K562 (cell line): Measurements from ENCODE around the gene IGF1R.

Source experiments
- JUN ChIP-seq, 2 experiments: sonication (generic) in 1 of 2; formaldehyde crosslinking in 1 of 2; IDR thresholded peaks; 2 replicates each; pipeline versions ENCODE4 v1.6.1 to v1.8.0; 2012 to 2022; ENCODE audit warnings: borderline replicate concordance in 2 of 2, mild to moderate bottlenecking in 2 of 2, improper control_type of control experiment in 1 of 2, low read depth in 1 of 2, low read length in 1 of 2, missing genetic modification reagents in 1 of 2
- MXI1 ChIP-seq: IDR thresholded peaks from 2 replicates; pipeline ENCODE4 v1.6.1; 2011; ENCODE audit warnings: low read depth, mild to moderate bottlenecking, improper control_type of control experiment, low read length
- NELFE ChIP-seq: IDR thresholded peaks from 2 replicates; pipeline ENCODE4 v1.6.1; 2011; ENCODE audit warnings: mild to moderate bottlenecking; ENCODE audit not compliant: insufficient read depth, insufficient read length
- RBM34 ChIP-seq: fragments of 200-400 bp; formaldehyde crosslinking; IDR thresholded peaks from 2 replicates; pipeline ENCODE4 v1.6.1; 2018; ENCODE audit warnings: low read length, borderline replicate concordance; ENCODE audit not compliant: insufficient read depth
- TF ChIP-seq, protein P1 (sequence below): sonication (generic); formaldehyde crosslinking; IDR thresholded peaks from 2 replicates; pipeline ENCODE4 v1.8.0; 2023; ENCODE audit warnings: missing genetic modification reagents, mild to moderate bottlenecking, borderline replicate concordance
- TF ChIP-seq, protein P2 (sequence below), 3 experiments: IDR thresholded peaks in 2 of 3; conservative IDR thresholded peaks in 1 of 3; 2 replicates each; pipeline ENCODE4 v1.5.1; 2011 to 2012; ENCODE audit warnings: low read length in 3 of 3, mild to moderate bottlenecking in 3 of 3, control low read depth in 2 of 3, improper control_type of control experiment in 1 of 3, inconsistent platforms in 1 of 3, low read depth in 1 of 3, mixed read lengths in 1 of 3, moderate library complexity in 1 of 3; ENCODE audit not compliant: insufficient read depth in 2 of 3
- TF ChIP-seq, protein P3 (sequence below): fragments of 450-650 bp; IDR thresholded peaks from 2 replicates; pipeline ENCODE4 v1.6.1; 2016; ENCODE audit warnings: mild to moderate bottlenecking, moderate library complexity
- TF ChIP-seq, protein P4 (sequence below), 2 experiments: fragments of 450-650 bp in 1 of 2; sonication (generic) in 1 of 2; formaldehyde crosslinking in 1 of 2; IDR thresholded peaks in 1 of 2; conservative IDR thresholded peaks in 1 of 2; 2 replicates each; pipeline versions ENCODE4 v1.6.1 to v1.8.1; 2016 to 2023; ENCODE audit warnings: mild to moderate bottlenecking in 2 of 2, moderate library complexity in 2 of 2, inconsistent platforms in 1 of 2, missing genetic modification reagents in 1 of 2

GRCh38 chr15:98621021-98621420, 27.3 kb upstream of the IGF1R start:
- TF ChIP-seq MXI1 (no peak), JUN (IDR thresholded peaks at IDR 0.05; ENCODE audit: borderline replicate concordance, low read depth, low read length) (no peak), JUN (CRISPR knock-in tag; IDR thresholded peaks at IDR 0.05; ENCODE audit: borderline replicate concordance) (no peak), RBM34 (no peak), NELFE (no peak)
- TF ChIP-seq, protein P1, sequence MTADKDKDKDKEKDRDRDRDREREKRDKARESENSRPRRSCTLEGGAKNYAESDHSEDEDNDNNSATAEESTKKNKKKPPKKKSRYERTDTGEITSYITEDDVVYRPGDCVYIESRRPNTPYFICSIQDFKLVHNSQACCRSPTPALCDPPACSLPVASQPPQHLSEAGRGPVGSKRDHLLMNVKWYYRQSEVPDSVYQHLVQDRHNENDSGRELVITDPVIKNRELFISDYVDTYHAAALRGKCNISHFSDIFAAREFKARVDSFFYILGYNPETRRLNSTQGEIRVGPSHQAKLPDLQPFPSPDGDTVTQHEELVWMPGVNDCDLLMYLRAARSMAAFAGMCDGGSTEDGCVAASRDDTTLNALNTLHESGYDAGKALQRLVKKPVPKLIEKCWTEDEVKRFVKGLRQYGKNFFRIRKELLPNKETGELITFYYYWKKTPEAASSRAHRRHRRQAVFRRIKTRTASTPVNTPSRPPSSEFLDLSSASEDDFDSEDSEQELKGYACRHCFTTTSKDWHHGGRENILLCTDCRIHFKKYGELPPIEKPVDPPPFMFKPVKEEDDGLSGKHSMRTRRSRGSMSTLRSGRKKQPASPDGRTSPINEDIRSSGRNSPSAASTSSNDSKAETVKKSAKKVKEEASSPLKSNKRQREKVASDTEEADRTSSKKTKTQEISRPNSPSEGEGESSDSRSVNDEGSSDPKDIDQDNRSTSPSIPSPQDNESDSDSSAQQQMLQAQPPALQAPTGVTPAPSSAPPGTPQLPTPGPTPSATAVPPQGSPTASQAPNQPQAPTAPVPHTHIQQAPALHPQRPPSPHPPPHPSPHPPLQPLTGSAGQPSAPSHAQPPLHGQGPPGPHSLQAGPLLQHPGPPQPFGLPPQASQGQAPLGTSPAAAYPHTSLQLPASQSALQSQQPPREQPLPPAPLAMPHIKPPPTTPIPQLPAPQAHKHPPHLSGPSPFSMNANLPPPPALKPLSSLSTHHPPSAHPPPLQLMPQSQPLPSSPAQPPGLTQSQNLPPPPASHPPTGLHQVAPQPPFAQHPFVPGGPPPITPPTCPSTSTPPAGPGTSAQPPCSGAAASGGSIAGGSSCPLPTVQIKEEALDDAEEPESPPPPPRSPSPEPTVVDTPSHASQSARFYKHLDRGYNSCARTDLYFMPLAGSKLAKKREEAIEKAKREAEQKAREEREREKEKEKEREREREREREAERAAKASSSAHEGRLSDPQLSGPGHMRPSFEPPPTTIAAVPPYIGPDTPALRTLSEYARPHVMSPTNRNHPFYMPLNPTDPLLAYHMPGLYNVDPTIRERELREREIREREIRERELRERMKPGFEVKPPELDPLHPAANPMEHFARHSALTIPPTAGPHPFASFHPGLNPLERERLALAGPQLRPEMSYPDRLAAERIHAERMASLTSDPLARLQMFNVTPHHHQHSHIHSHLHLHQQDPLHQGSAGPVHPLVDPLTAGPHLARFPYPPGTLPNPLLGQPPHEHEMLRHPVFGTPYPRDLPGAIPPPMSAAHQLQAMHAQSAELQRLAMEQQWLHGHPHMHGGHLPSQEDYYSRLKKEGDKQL (CRISPR knock-in tag), result no peak
- TF ChIP-seq, protein P2, sequence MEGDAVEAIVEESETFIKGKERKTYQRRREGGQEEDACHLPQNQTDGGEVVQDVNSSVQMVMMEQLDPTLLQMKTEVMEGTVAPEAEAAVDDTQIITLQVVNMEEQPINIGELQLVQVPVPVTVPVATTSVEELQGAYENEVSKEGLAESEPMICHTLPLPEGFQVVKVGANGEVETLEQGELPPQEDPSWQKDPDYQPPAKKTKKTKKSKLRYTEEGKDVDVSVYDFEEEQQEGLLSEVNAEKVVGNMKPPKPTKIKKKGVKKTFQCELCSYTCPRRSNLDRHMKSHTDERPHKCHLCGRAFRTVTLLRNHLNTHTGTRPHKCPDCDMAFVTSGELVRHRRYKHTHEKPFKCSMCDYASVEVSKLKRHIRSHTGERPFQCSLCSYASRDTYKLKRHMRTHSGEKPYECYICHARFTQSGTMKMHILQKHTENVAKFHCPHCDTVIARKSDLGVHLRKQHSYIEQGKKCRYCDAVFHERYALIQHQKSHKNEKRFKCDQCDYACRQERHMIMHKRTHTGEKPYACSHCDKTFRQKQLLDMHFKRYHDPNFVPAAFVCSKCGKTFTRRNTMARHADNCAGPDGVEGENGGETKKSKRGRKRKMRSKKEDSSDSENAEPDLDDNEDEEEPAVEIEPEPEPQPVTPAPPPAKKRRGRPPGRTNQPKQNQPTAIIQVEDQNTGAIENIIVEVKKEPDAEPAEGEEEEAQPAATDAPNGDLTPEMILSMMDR (IDR thresholded peaks at IDR 0.05 in 2 of 3, conservative IDR thresholded peaks at IDR 0.05 in 1 of 3; ENCODE audit: insufficient read depth in 2 of 3, low read depth in 1 of 3, low read length in 3 of 3), result no peak
- TF ChIP-seq, protein P3, sequence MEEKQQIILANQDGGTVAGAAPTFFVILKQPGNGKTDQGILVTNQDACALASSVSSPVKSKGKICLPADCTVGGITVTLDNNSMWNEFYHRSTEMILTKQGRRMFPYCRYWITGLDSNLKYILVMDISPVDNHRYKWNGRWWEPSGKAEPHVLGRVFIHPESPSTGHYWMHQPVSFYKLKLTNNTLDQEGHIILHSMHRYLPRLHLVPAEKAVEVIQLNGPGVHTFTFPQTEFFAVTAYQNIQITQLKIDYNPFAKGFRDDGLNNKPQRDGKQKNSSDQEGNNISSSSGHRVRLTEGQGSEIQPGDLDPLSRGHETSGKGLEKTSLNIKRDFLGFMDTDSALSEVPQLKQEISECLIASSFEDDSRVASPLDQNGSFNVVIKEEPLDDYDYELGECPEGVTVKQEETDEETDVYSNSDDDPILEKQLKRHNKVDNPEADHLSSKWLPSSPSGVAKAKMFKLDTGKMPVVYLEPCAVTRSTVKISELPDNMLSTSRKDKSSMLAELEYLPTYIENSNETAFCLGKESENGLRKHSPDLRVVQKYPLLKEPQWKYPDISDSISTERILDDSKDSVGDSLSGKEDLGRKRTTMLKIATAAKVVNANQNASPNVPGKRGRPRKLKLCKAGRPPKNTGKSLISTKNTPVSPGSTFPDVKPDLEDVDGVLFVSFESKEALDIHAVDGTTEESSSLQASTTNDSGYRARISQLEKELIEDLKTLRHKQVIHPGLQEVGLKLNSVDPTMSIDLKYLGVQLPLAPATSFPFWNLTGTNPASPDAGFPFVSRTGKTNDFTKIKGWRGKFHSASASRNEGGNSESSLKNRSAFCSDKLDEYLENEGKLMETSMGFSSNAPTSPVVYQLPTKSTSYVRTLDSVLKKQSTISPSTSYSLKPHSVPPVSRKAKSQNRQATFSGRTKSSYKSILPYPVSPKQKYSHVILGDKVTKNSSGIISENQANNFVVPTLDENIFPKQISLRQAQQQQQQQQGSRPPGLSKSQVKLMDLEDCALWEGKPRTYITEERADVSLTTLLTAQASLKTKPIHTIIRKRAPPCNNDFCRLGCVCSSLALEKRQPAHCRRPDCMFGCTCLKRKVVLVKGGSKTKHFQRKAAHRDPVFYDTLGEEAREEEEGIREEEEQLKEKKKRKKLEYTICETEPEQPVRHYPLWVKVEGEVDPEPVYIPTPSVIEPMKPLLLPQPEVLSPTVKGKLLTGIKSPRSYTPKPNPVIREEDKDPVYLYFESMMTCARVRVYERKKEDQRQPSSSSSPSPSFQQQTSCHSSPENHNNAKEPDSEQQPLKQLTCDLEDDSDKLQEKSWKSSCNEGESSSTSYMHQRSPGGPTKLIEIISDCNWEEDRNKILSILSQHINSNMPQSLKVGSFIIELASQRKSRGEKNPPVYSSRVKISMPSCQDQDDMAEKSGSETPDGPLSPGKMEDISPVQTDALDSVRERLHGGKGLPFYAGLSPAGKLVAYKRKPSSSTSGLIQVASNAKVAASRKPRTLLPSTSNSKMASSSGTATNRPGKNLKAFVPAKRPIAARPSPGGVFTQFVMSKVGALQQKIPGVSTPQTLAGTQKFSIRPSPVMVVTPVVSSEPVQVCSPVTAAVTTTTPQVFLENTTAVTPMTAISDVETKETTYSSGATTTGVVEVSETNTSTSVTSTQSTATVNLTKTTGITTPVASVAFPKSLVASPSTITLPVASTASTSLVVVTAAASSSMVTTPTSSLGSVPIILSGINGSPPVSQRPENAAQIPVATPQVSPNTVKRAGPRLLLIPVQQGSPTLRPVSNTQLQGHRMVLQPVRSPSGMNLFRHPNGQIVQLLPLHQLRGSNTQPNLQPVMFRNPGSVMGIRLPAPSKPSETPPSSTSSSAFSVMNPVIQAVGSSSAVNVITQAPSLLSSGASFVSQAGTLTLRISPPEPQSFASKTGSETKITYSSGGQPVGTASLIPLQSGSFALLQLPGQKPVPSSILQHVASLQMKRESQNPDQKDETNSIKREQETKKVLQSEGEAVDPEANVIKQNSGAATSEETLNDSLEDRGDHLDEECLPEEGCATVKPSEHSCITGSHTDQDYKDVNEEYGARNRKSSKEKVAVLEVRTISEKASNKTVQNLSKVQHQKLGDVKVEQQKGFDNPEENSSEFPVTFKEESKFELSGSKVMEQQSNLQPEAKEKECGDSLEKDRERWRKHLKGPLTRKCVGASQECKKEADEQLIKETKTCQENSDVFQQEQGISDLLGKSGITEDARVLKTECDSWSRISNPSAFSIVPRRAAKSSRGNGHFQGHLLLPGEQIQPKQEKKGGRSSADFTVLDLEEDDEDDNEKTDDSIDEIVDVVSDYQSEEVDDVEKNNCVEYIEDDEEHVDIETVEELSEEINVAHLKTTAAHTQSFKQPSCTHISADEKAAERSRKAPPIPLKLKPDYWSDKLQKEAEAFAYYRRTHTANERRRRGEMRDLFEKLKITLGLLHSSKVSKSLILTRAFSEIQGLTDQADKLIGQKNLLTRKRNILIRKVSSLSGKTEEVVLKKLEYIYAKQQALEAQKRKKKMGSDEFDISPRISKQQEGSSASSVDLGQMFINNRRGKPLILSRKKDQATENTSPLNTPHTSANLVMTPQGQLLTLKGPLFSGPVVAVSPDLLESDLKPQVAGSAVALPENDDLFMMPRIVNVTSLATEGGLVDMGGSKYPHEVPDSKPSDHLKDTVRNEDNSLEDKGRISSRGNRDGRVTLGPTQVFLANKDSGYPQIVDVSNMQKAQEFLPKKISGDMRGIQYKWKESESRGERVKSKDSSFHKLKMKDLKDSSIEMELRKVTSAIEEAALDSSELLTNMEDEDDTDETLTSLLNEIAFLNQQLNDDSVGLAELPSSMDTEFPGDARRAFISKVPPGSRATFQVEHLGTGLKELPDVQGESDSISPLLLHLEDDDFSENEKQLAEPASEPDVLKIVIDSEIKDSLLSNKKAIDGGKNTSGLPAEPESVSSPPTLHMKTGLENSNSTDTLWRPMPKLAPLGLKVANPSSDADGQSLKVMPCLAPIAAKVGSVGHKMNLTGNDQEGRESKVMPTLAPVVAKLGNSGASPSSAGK, result no peak
- TF ChIP-seq, protein P4, sequence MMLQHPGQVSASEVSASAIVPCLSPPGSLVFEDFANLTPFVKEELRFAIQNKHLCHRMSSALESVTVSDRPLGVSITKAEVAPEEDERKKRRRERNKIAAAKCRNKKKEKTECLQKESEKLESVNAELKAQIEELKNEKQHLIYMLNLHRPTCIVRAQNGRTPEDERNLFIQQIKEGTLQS (IDR thresholded peaks at IDR 0.05), result no peak
- TF ChIP-seq, protein P4 (CRISPR knock-in tag; conservative IDR thresholded peaks at IDR 0.05), result no peak
